Upper lobe of left lung (tissue), 6 donors: ENCODE data around the gene SBSN. TPM values are rescaled to one million over a fixed set of nuclear protein-coding genes. Genes with fewer than 3 reads are reported as not detected.
"Not testable (repeated sequence)": the region's sequence is repeated elsewhere in the genome, so short reads cannot be mapped to it uniquely, and the experiment has no call there.

Source experiments
- ATAC-seq, 2 donors: fragments of 200-7000 bp; cut with Tn5 transposase; one replicate each; pipeline ENCODE4 v1.9.1; 2022; ENCODE audit warnings: mild to moderate bottlenecking in 2 of 2, moderate library complexity in 2 of 2; ENCODE audit not compliant: low FRiP score in 2 of 2
- DNase-seq, 2 donors: peaks; one replicate each; pipeline ENCODE4 v3.0.0-alpha.2; 2019 to 2020
- H3K27ac ChIP-seq, 4 donors: fragments of 200-600 bp; sonication (generic); one replicate each; pipeline ENCODE4 v1.5.1; 2016 to 2019
- H3K27me3 ChIP-seq, 4 donors: fragments of 200-600 bp; sonication (generic); one replicate each; pipeline ENCODE4 v1.5.1; 2017 to 2019
- H3K36me3 ChIP-seq, 4 donors: fragments of 200-600 bp; sonication (generic); one replicate each; pipeline ENCODE4 v1.5.1; 2016 to 2019
- H3K4me1 ChIP-seq, 4 donors: fragments of 200-600 bp; sonication (generic); one replicate each; pipeline ENCODE4 v1.5.1; 2018 to 2019
- H3K4me3 ChIP-seq, 4 donors: fragments of 200-600 bp; sonication (generic); one replicate each; pipeline ENCODE4 v1.5.1; 2017 to 2019; ENCODE audit warnings: mild to moderate bottlenecking in 2 of 4, moderate library complexity in 1 of 4
- H3K9me3 ChIP-seq, 4 donors: fragments of 200-600 bp; sonication (generic); one replicate each; pipeline ENCODE4 v1.5.1; 2018 to 2019
- EP300 ChIP-seq, 4 donors: sonication (generic); formaldehyde crosslinking; IDR thresholded peaks; one replicate each; pipeline ENCODE4 v1.5.1; 2017; ENCODE audit warnings: antibody characterized with exemption in 4 of 4, control low read depth in 2 of 4
- POLR2A ChIP-seq, 4 donors: fragments of 450-650 bp; IDR thresholded peaks; one replicate each; pipeline ENCODE4 v1.5.1; 2016 to 2017; ENCODE audit warnings: antibody characterized with exemption in 4 of 4, mild to moderate bottlenecking in 2 of 4
- POLR2AphosphoS5 ChIP-seq, 2 donors: sonication (generic); formaldehyde crosslinking; IDR thresholded peaks; one replicate each; pipeline ENCODE4 v1.5.1; 2017; ENCODE audit warnings: antibody characterized with exemption in 2 of 2
- WGBS, 2 donors: methylation state at CpG; one replicate each; pipeline ENCODE4 v1.1.5; 2017 to 2018; 5-methylcytosine and 5-hydroxymethylcytosine counted together
- total RNA-seq, 6 donors: library from RNA; depleted of rRNA in 4 of 6; stranded (reverse); fragments of >200 nt in 4 of 6; gene quantifications; one replicate each; pipeline versions ENCODE4 v1.1.0 to v1.2.1, GENCODE V29; 2016 to 2021
- TF ChIP-seq, protein P1 (sequence below), 6 experiments: fragments of 450-650 bp in 4 of 6; fragments of 200-600 bp in 2 of 6; sonication (generic) in 2 of 6; IDR thresholded peaks; one replicate each; pipeline ENCODE4 v1.5.1; 2016 to 2019; ENCODE audit warnings: antibody characterized with exemption in 6 of 6
- donor health status: DM: no; HTN: no; CAD: no; lungs with moderate emphysema.
- donor health status: DM: no; HTN: yes; CAD: no; lungs with severe emphysema.

SBSN gene
- total RNA-seq, 6 donors from 2014 or later = not detected

DNA sequence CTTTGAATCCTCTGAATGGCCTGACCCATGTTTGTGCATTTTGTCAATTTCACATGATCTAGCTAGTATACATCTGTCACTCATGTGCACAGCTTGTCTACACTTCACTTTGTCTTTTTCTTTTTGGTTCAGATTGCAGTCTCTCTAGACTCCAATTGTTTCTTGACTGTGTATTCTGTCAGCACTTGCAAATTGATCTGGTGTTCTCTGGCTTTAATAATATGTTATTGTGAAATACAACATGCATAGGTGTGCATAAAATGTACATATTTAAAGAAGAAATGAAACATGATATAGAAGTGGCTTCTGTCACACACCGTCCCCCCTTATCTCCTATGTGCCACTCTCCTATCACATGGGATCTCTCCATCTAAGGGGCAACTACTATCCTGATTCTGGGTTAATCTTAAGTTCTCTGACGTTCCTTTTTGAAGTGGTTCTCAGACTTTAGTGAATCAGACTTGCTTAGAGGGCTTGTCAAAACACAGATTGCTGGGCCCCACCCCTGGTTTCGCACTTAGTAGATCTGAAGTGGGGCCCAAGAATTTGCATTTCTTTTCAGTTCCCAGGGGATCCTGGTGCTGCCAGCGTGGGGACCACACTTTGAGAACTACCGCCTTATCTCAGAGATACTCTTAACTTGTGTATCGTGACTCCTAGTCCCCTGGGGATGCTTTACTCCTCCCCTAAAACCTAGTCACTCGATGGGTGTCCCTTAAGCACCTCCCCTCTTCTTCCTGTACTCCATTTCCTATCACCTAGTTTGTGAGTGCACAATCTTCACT lies 43.7 kb downstream of the SBSN start:
- TF ChIP-seq POLR2AphosphoS5 (IDR thresholded peaks at IDR 0.05) (no peak), POLR2A (IDR thresholded peaks at IDR 0.05) (no peak)
- H3K36me3 ChIP-seq = no peaks in the 10 kb centered on the region

DNA sequence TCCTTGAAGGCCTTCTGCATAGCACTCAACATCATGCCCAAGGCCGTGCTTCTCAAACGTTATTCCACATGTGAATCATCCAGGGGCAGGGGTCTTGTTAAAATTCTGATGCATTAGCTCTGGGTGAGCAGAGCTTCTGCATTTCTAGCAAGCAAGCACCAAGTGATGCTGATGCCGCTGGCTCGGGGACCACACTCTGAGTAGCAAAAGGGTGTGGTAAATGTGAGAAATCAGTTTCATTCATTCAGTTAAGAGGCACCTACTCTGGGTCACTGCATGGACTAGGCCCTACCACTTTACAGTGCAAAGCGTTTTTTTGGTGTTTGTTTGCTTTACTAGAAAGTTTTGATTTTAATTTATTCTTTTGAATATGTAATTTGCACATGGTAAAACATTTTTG lies 45.0 kb downstream of the SBSN start:
- DNase-seq (no peak), ATAC-seq (no peak)
- no peak for TF ChIP-seq EP300 (IDR thresholded peaks at IDR 0.05)
- TF ChIP-seq, protein P1, sequence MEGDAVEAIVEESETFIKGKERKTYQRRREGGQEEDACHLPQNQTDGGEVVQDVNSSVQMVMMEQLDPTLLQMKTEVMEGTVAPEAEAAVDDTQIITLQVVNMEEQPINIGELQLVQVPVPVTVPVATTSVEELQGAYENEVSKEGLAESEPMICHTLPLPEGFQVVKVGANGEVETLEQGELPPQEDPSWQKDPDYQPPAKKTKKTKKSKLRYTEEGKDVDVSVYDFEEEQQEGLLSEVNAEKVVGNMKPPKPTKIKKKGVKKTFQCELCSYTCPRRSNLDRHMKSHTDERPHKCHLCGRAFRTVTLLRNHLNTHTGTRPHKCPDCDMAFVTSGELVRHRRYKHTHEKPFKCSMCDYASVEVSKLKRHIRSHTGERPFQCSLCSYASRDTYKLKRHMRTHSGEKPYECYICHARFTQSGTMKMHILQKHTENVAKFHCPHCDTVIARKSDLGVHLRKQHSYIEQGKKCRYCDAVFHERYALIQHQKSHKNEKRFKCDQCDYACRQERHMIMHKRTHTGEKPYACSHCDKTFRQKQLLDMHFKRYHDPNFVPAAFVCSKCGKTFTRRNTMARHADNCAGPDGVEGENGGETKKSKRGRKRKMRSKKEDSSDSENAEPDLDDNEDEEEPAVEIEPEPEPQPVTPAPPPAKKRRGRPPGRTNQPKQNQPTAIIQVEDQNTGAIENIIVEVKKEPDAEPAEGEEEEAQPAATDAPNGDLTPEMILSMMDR (IDR thresholded peaks at IDR 0.05) = no peak

More for the DNA sequence above, 43.7 kb downstream of the SBSN start:
- DNase-seq (no peak), ATAC-seq (no peak)
- Histone ChIP-seq H3K4me3 (no peak overlapping the region), H3K4me1 (peaks cover 0 to 6% (median 2%) of the 10 kb centered on the region in 4 donors), H3K27me3 (no peaks in the 10 kb centered on the region), H3K9me3 (no peaks in the 10 kb centered on the region), H3K27ac (no peak overlapping the region)
- WGBS, 2 donors = 62 to 69% methylated on average over 7 of the region's 7 CpGs

DNA sequence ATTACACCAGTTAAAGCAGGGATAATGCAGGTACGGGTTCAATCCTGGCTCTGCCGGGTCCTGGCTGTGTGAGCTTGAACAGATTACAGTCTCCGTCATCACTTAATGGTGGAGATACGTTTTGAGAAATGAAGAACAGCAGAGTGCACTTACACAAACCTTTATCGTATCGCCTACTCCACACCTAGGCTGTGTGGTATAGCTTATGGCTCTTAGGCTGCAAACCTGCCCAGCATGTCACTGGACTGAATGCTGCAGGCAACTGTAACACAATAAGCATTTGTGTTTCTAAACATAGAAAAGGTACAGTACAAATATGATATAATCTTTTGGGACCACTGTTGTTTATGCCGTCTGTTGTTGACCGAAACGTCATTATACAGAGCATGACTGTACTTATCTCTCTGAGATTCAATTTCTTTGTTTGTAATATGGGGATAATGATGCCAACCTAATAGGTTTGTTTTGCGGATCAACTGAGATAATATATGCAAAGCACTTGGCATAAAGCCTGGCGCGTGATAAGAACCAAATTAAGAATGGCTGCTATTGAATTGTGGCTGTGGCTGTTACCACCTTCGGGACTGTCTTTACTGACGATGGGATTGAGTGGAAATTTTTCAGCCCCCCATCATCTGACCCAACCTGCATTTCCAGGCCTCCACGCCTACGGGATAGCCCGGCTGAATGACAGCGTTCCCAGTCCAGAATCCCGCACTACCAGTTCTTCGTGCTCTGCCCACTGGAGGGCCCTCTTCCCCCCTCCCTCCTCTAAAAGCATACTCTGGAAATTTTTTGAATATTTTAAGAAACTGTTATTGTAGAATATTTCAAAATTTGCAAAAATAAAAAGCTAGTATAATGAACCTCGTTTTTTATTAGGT lies 49.1 kb downstream of the SBSN start:
- ATAC-seq = no peak
- DNase-seq = no peak
- Histone ChIP-seq H3K4me1 (no peaks in the 10 kb centered on the region), H3K4me3 (no peak overlapping the region), H3K27me3 (no peaks in the 10 kb centered on the region), H3K9me3 (no peaks in the 10 kb centered on the region), H3K36me3 (no peaks in the 10 kb centered on the region), H3K27ac (no peak overlapping the region)
- TF ChIP-seq POLR2A (IDR thresholded peaks at IDR 0.05) (no peak), EP300 (IDR thresholded peaks at IDR 0.05) (no peak), POLR2AphosphoS5 (IDR thresholded peaks at IDR 0.05) (no peak)
- TF ChIP-seq, protein P1 (IDR thresholded peaks at IDR 0.05) = no peak
- 63 to 67% methylated on average over 21 of the region's 21 CpGs for WGBS, 2 donors

More for the DNA sequence above, 45.0 kb downstream of the SBSN start:
- Histone ChIP-seq H3K4me3 (no peak overlapping the region), H3K27me3 (no peaks in the 10 kb centered on the region), H3K9me3 (no peaks in the 10 kb centered on the region), H3K4me1 (peaks cover 0 to 6% (median 2%) of the 10 kb centered on the region in 4 donors), H3K36me3 (no peaks in the 10 kb centered on the region), H3K27ac (no peak overlapping the region)
- WGBS, 2 donors = 72 to 82% methylated on average over 5 of the region's 5 CpGs

DNA sequence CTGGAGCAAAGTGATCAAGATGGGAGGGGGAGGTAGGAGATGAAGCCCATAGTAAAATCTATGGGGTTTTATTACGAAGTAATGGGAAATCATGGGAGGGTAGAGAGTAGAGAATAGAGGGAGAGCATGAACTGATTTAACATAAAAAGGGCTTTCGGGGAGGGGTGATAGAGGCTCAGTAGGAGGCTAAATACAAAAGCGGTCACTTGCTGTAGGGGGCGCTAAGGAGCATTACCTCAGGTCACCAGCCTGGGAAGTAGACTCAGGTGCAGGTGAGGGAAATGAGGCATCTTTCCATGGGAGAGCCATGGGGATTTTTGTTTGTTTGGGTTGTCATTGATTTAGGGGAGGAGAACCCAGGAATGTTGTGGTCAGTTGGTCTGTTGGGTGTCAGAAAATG lies 52.0 kb downstream of the SBSN start:
- Histone ChIP-seq H3K9me3 (no peaks in the 10 kb centered on the region), H3K27me3 (no peaks in the 10 kb centered on the region), H3K27ac (no peak overlapping the region), H3K36me3 (no peaks in the 10 kb centered on the region), H3K4me3 (no peak overlapping the region), H3K4me1 (no peaks in the 10 kb centered on the region)
- no peak for ATAC-seq
- no peak for DNase-seq
- TF ChIP-seq POLR2A (IDR thresholded peaks at IDR 0.05) = no peak
- no peak for TF ChIP-seq POLR2AphosphoS5 (IDR thresholded peaks at IDR 0.05)
- 63 to 72% methylated on average over 4 of the region's 4 CpGs for WGBS, 2 donors

DNA sequence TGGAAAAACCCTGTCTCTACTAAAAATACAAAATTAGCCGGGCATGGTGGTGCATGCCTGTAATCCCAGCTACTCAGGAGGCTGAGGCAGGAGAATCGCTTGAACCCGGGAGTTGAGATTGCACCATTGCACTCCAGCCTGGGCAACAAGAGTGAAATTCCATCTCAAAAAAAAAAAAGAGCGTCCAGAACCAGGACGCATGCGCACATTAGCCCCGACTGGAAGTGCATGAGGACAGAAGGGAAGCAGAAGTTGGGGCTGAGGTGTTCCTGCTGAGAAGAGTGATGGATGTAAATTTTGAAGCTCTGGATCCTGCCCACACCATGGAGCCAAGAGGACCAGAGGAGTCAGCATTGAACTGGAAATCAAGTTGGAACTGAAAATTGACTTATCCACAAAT lies 53.5 kb downstream of the SBSN start:
- H3K27ac ChIP-seq, H3K4me1 ChIP-seq, H3K27me3 ChIP-seq, H3K36me3 ChIP-seq, H3K9me3 ChIP-seq, ATAC-seq, DNase-seq, H3K4me3 ChIP-seq: not testable (repeated sequence)
- WGBS, 2 donors = 87 to 93% methylated on average over 7 of the region's 7 CpGs

DNA sequence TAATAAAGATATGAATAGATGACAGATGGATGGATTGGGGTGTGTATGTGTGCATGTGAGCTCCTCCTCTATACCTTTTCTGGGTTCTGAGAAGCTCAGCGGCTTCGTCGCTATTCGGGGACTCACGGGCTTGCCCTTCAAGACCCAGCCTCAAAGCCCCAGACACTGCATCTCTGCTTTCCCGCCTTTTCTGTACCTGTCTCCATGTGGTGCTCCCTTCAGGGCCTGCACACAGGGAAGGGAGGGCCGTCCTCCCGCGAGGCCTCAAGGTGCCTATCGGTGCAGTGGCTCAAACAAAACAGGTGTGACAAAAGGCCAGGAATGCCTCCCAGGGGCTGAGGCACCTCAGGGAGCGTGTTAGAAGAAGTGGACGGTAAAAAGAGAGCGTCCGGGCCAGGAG lies 54.0 kb downstream of the SBSN start:
- no peaks in the 10 kb centered on the region for H3K36me3 ChIP-seq
- no peak for DNase-seq
- no peaks in the 10 kb centered on the region for H3K9me3 ChIP-seq
- no peaks in the 10 kb centered on the region for H3K4me1 ChIP-seq
- H3K27ac ChIP-seq = no peak overlapping the region
- no peak for ATAC-seq
- WGBS, 2 donors = 93 to 95% methylated on average over 10 to 14 of the region's 14 CpGs
- TF ChIP-seq, protein P1 (IDR thresholded peaks at IDR 0.05) = no peak
- H3K4me3 ChIP-seq = no peak overlapping the region
- H3K27me3 ChIP-seq = no peaks in the 10 kb centered on the region

Other genes starting within 250 kb of the SBSN start
- gene HAMP, start 245.8 kb downstream of the SBSN start, total RNA-seq = 1 to 10 TPM in 1 of 6 donors, under 1 TPM in 3, not detected in 2; 0.46 to 8.4 (median 0.76) TPM
- 1 to 10 TPM in 2 of 6 donors, under 1 TPM in 2, not detected in 2; 0.51 to 6.2 (median 2.2) TPM for gene MAG, start 236.2 kb downstream of the SBSN start, total RNA-seq
- 10 to 100 TPM in 5 of 6 donors, 1 to 10 TPM in 1; 8.8 to 36.7 (median 24.7) TPM for gene CD22, start 199.1 kb downstream of the SBSN start, total RNA-seq
- gene FFAR1, start 180.4 kb downstream of the SBSN start, total RNA-seq = under 1 TPM in 1 of 6 donors, not detected in 5; 0.17 TPM
- under 1 TPM in 1 of 6 donors, not detected in 5; 0.24 TPM for gene FFAR3, start 169.9 kb downstream of the SBSN start, total RNA-seq
- gene GPR42, start 157.2 kb downstream of the SBSN start, total RNA-seq = under 1 TPM in 2 of 6 donors, not detected in 4; 0.14 to 0.17 TPM
- 1 to 10 TPM in 3 of 6 donors, under 1 TPM in 2, not detected in 1; 0.22 to 9.0 (median 2.1) TPM for gene FFAR2, start 80.1 kb downstream of the SBSN start, total RNA-seq
- under 1 TPM in 1 of 6 donors, not detected in 5; 0.61 TPM for gene KRTDAP, start 37.8 kb downstream of the SBSN start, total RNA-seq
- 100 to 1,000 TPM in 3 of 6 donors, 10 to 100 TPM in 3; 64.9 to 127 (median 101) TPM for gene DMKN, start 14.7 kb downstream of the SBSN start, total RNA-seq
- gene GAPDHS, start 5.1 kb upstream of the SBSN start, total RNA-seq = not detected
- 10 to 100 TPM; 25.1 to 94.2 (median 71.2) TPM for gene TMEM147, start 17.3 kb upstream of the SBSN start, total RNA-seq
- gene ATP4A, start 35.3 kb upstream of the SBSN start, total RNA-seq = not detected
- not detected for gene PMIS2, start 57.9 kb upstream of the SBSN start, total RNA-seq
- gene HAUS5, start 84.4 kb upstream of the SBSN start, total RNA-seq = 10 to 100 TPM in 4 of 6 donors, 1 to 10 TPM in 2; 5.6 to 32.5 (median 11.3) TPM
- gene RBM42, start 100.7 kb upstream of the SBSN start, total RNA-seq = 10 to 100 TPM; 37.7 to 80.3 (median 71.3) TPM
- gene ETV2, start 113.4 kb upstream of the SBSN start, total RNA-seq = 1 to 10 TPM in 3 of 6 donors, under 1 TPM in 1, not detected in 2; 0.83 to 8.0 (median 1.8) TPM
- gene COX6B1, start 120.0 kb upstream of the SBSN start, total RNA-seq = 100 to 1,000 TPM in 5 of 6 donors, 10 to 100 TPM in 1; 90.1 to 290 (median 235) TPM
- not detected for gene UPK1A, start 138.2 kb upstream of the SBSN start, total RNA-seq
- under 1 TPM in 3 of 6 donors, not detected in 3; 0.20 to 0.55 (median 0.30) TPM for gene ZBTB32, start 176.2 kb upstream of the SBSN start, total RNA-seq
- 10 to 100 TPM; 23.3 to 70.2 (median 37.3) TPM for gene KMT2B, start 189.7 kb upstream of the SBSN start, total RNA-seq
- 10 to 100 TPM in 5 of 6 donors, 1 to 10 TPM in 1; 6.4 to 28.4 (median 18.8) TPM for gene IGFLR1, start 214.1 kb upstream of the SBSN start, total RNA-seq
- gene U2AF1L4, start 217.1 kb upstream of the SBSN start, total RNA-seq = 100 to 1,000 TPM in 1 of 6 donors, 10 to 100 TPM in 4, 1 to 10 TPM in 1; 8.5 to 157 (median 22.0) TPM
- gene PSENEN, start 217.3 kb upstream of the SBSN start, total RNA-seq = 10 to 100 TPM; 43.4 to 60.9 (median 54.5) TPM
- 10 to 100 TPM in 3 of 6 donors, 1 to 10 TPM in 3; 4.0 to 16.9 (median 10.9) TPM for gene LIN37, start 220.3 kb upstream of the SBSN start, total RNA-seq
- gene HSPB6, start 228.7 kb upstream of the SBSN start, total RNA-seq = 10 to 100 TPM in 4 of 6 donors, 1 to 10 TPM in 2; 4.2 to 46.2 (median 18.4) TPM
- 10 to 100 TPM; 13.8 to 32.5 (median 19.5) TPM for gene PROSER3, start 229.9 kb upstream of the SBSN start, total RNA-seq
- 100 to 1,000 TPM in 1 of 6 donors, 10 to 100 TPM in 3, 1 to 10 TPM in 2; 5.9 to 109 (median 14.5) TPM for gene ARHGAP33, start 247.3 kb upstream of the SBSN start, total RNA-seq